ENCODE results near the gene FSIP1. TPM values are rescaled to one million over a fixed set of nuclear protein-coding genes. Genes with fewer than 3 reads are reported as not detected.

FSIP1 gene
- total RNA-seq, 2 experiments from 2014 or later: 0.22 to 0.34 TPM

GRCh38 chr15:39788800-39789565 is 6.3 kb upstream of the FSIP1 start:
- H3K27me3 Mint-ChIP-seq: peaks cover under 1% of the 10 kb centered on the region
- H3K9me3 Mint-ChIP-seq: no peaks in the 10 kb centered on the region
- no peaks in the 10 kb centered on the region for H3K36me3 Mint-ChIP-seq (ENCODE audit: low read depth)
- Histone ChIP-seq H3K36me3 (ENCODE audit: insufficient read depth, low read length) (no peaks in the 10 kb centered on the region), H3K9me3 (ENCODE audit: control insufficient read depth in 1 of 2, insufficient read depth in 1 of 2, low read length in 2 of 2) (no peaks in the 10 kb centered on the region), H3K27me3 (ENCODE audit: control insufficient read depth in 1 of 2, insufficient read depth in 2 of 2, low read length in 2 of 2) (no peaks in the 10 kb centered on the region), H3K4me3 (ENCODE audit: low read length) (no peak overlapping the region), H3K4me1 (ENCODE audit: insufficient read depth, low read length) (no peaks in the 10 kb centered on the region), H3K27ac (ENCODE audit: low read depth in 1 of 2, low read length in 2 of 2) (no peak overlapping the region)
- intact Hi-C loops (cut with DNase I, micrococcal nuclease): loop anchor here (5.0 to 10.0 kb wide), 13 partner anchors 86 to 1337 kb away; partner anchors contain the start of genes BMF (in 1 of the 2), CCDC32 (in 1 of the 2), EIF2AK4 (in 1 of the 2) and FAM98B (in 1 of the 2)
- H3K4me3 Mint-ChIP-seq: no peak overlapping the region
- DNase-seq (no peak), ATAC-seq (ENCODE audit: poor library complexity) (no peak)
- CTCF ChIA-PET: interaction anchor here (1.1 to 1.2 kb wide), 2 partner anchors 10 to 486 kb away, joined by 4 read pairs; no protein-coding TSS in a partner anchor
- POLR2A ChIA-PET: no interaction called here
- H3K27ac Mint-ChIP-seq: no peak overlapping the region
- H3K4me1 Mint-ChIP-seq (ENCODE audit: low read depth): peaks cover 24% of the 10 kb centered on the region
- TF ChIP-seq CTCF (IDR thresholded peaks at IDR 0.05): no peak

- Histone ChIP-seq H3K36me3 (ENCODE audit: insufficient read depth, low read length) (no peaks in the 10 kb centered on the region), H3K4me1 (ENCODE audit: insufficient read depth, low read length) (peaks cover 4% of the 10 kb centered on the region), H3K9me3 (ENCODE audit: control insufficient read depth in 1 of 2, insufficient read depth in 1 of 2, low read length in 2 of 2) (no peaks in the 10 kb centered on the region), H3K4me3 (ENCODE audit: low read length) (no peak overlapping the region), H3K27ac (ENCODE audit: low read depth in 1 of 2, low read length in 2 of 2) (no peak overlapping the region), H3K27me3 (ENCODE audit: control insufficient read depth in 1 of 2, insufficient read depth in 2 of 2, low read length in 2 of 2) (no peaks in the 10 kb centered on the region)
- DNase-seq (no peak), ATAC-seq (ENCODE audit: poor library complexity) (no peak)
- ChIA-PET CTCF (no interaction called here), POLR2A (interaction anchor here (1.1 to 1.2 kb wide), 2 partner anchors 14 to 487 kb away, joined by 3 read pairs; no protein-coding TSS in a partner anchor)
- Mint-ChIP-seq H3K4me1 (ENCODE audit: low read depth) (peaks cover 33% of the 10 kb centered on the region), H3K4me3 (no peak overlapping the region), H3K27ac (no peak overlapping the region), H3K36me3 (ENCODE audit: low read depth) (peaks cover 1% of the 10 kb centered on the region), H3K9me3 (no peaks in the 10 kb centered on the region), H3K27me3 (no peaks in the 10 kb centered on the region)
- no peak for TF ChIP-seq CTCF (IDR thresholded peaks at IDR 0.05)
- intact Hi-C loops (cut with DNase I, micrococcal nuclease): loop anchor here (5.0 to 10.0 kb wide), 13 partner anchors 87 to 1336 kb away; partner anchors contain the start of genes BMF (in 1 of the 2), CCDC32 (in 1 of the 2), EIF2AK4 (in 1 of the 2) and FAM98B (in 1 of the 2)
Observed at GRCh38 chr15:39788108-39788507, 5.5 kb upstream of the FSIP1 start.

- no peaks in the 10 kb centered on the region for H3K9me3 ChIP-seq (ENCODE audit: control insufficient read depth in 1 of 2, insufficient read depth in 1 of 2, low read length in 2 of 2)
- Mint-ChIP-seq H3K27ac (no peak overlapping the region), H3K4me1 (ENCODE audit: low read depth) (peaks cover 39% of the 10 kb centered on the region), H3K36me3 (ENCODE audit: low read depth) (peaks cover 8% of the 10 kb centered on the region), H3K4me3 (no peak overlapping the region), H3K9me3 (no peaks in the 10 kb centered on the region), H3K27me3 (no peaks in the 10 kb centered on the region)
- intact Hi-C loops (cut with DNase I, micrococcal nuclease): loop anchor here (2.0 to 10.0 kb wide), 16 partner anchors 87 to 1335 kb away; partner anchors contain the start of genes BMF (in 1 of the 2), CCDC32 (in 1 of the 2), EIF2AK4 (in 1 of the 2) and FAM98B (in 1 of the 2)
- peaks cover 4% of the 10 kb centered on the region for H3K4me1 ChIP-seq (ENCODE audit: insufficient read depth, low read length)
- no peak for TF ChIP-seq CTCF (IDR thresholded peaks at IDR 0.05)
- ChIA-PET POLR2A (interaction anchor here (1.1 to 1.2 kb wide), 2 partner anchors 13 to 487 kb away, joined by 3 read pairs; no protein-coding TSS in a partner anchor), CTCF (interaction anchor here (0.7 to 1.0 kb wide), 3 partner anchors 27 to 551 kb away, joined by 3 to 6 read pairs (median 4); partner anchors contain the start of gene GPR176)
- H3K27me3 ChIP-seq (ENCODE audit: control insufficient read depth in 1 of 2, insufficient read depth in 2 of 2, low read length in 2 of 2): no peaks in the 10 kb centered on the region
- no peak for DNase-seq
- H3K36me3 ChIP-seq (ENCODE audit: insufficient read depth, low read length): no peaks in the 10 kb centered on the region
- ATAC-seq (ENCODE audit: poor library complexity): no peak
- H3K27ac ChIP-seq (ENCODE audit: low read depth in 1 of 2, low read length in 2 of 2): no peak overlapping the region
- H3K4me3 ChIP-seq (ENCODE audit: low read length): no peak overlapping the region
Observed at GRCh38 chr15:39787479-39787878, 4.8 kb upstream of the FSIP1 start.

All from CD4-positive, alpha-beta T cell (primary cell).